Muscle layer of duodenum (tissue), 2 donors: ENCODE measurements around the gene PNPLA5.

Source experiments
- H3K27ac ChIP-seq: one replicate; pipeline ENCODE4 v1.7.0; 2013; ENCODE audit warnings: mild to moderate bottlenecking, low read length
- H3K27me3 ChIP-seq: one replicate; pipeline ENCODE4 v1.7.0; 2013; ENCODE audit warnings: low read depth, mild to moderate bottlenecking, control low read depth, low read length
- H3K36me3 ChIP-seq, 2 donors: one replicate each; pipeline ENCODE4 v1.7.0; 2013; ENCODE audit warnings: low read length in 2 of 2, control low read depth in 1 of 2, mild to moderate bottlenecking in 1 of 2; ENCODE audit not compliant: insufficient read depth in 2 of 2, control insufficient read depth in 1 of 2
- H3K4me1 ChIP-seq, 2 donors: one replicate each; pipeline ENCODE4 v1.7.0; 2013; ENCODE audit warnings: low read length in 2 of 2, mild to moderate bottlenecking in 2 of 2, control low read depth in 1 of 2, moderate library complexity in 1 of 2; ENCODE audit not compliant: insufficient read depth in 2 of 2, control insufficient read depth in 1 of 2
- H3K4me3 ChIP-seq, 2 donors: one replicate each; pipeline ENCODE4 v1.7.0; 2013; ENCODE audit warnings: low read length in 2 of 2, low read depth in 1 of 2, mild to moderate bottlenecking in 1 of 2
- H3K9me3 ChIP-seq, 2 donors: one replicate each; pipeline ENCODE4 v1.7.0; 2013; ENCODE audit warnings: low read length in 2 of 2, control low read depth in 1 of 2, mild to moderate bottlenecking in 1 of 2; ENCODE audit not compliant: control insufficient read depth in 1 of 2
- donor health status: healthy.

Gene PNPLA5

DNA sequence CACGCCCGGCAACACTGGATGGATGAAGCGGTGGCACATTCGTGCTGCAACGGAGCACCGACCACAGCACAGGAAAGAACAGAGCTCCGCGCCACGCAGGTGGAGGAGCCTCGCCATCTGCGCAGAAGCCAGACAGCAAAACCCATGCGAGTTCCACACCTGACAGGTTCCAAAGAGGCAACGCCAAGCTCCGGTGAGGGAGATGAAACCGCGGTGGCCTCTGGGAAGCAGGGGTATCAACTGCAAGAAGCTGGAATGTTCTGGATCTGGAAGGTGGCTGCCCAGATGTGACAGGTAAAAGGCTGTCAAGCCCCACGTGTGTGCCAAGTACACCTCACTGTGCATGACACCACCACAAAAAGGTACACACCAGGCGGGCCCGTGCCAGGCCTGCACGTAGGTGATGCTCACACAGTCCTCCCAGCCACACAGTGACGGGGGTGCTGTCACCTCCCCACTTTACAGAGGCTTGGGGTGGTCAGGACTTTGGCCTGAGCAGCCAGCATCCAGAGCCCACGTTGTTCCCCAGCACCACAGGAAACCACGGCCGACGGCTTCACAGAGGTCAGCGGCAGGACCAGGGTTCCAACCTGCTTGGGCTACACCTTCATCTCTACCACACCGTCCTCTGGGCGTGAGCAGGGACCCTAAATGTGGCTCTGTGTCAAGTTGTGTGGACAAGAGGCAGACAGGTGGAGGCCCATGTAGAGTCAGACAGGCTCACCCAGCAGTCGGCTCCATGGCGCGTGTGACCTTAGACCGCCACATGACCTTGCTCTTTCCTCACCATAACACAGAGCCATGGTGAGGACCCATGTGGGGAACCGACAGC, 60.0 kb downstream of the PNPLA5 start:
- Histone ChIP-seq H3K27me3 (no peaks in the 10 kb centered on the region), H3K27ac (no peak overlapping the region), H3K4me3 (no peak overlapping the region), H3K9me3 (no peaks in the 10 kb centered on the region), H3K4me1 (no peaks in the 10 kb centered on the region), H3K36me3 (no peaks in the 10 kb centered on the region)

DNA sequence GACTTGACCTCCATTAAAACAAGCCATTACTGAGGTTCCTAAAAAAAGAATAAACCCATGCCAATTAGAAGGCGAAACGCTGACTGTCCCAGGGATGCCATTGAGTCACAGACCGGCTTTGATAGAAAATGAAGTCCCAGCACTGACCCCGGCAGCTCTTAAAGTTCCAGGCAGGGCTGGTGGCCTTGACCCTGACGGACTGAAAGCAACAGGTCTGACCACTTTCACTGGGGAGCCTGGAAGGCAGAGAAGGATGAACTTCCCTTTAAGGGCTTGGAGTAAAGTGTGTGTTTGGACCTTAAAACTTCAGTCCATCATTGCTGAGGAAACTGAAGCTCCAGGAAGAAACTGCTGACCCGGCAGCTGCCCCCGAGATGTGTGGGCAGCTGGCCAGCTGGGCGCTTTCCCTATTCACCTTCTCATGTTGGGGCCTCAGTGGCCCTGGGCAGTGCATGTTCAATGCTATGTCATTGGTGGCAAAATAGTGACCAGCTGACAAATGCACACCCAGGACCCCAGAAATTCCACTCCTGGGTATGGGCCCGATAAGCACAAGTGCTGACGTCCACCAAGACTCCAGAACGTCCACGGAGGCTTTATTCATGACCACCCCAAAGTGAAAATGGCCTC, 60.8 kb downstream of the PNPLA5 start:
- H3K27ac ChIP-seq: no peak overlapping the region
- no peaks in the 10 kb centered on the region for H3K27me3 ChIP-seq
- H3K36me3 ChIP-seq: no peaks in the 10 kb centered on the region
- H3K4me1 ChIP-seq: peaks cover 0 to 5% of the 10 kb centered on the region in 2 donors
- no peak overlapping the region for H3K4me3 ChIP-seq
- H3K9me3 ChIP-seq: no peaks in the 10 kb centered on the region

DNA sequence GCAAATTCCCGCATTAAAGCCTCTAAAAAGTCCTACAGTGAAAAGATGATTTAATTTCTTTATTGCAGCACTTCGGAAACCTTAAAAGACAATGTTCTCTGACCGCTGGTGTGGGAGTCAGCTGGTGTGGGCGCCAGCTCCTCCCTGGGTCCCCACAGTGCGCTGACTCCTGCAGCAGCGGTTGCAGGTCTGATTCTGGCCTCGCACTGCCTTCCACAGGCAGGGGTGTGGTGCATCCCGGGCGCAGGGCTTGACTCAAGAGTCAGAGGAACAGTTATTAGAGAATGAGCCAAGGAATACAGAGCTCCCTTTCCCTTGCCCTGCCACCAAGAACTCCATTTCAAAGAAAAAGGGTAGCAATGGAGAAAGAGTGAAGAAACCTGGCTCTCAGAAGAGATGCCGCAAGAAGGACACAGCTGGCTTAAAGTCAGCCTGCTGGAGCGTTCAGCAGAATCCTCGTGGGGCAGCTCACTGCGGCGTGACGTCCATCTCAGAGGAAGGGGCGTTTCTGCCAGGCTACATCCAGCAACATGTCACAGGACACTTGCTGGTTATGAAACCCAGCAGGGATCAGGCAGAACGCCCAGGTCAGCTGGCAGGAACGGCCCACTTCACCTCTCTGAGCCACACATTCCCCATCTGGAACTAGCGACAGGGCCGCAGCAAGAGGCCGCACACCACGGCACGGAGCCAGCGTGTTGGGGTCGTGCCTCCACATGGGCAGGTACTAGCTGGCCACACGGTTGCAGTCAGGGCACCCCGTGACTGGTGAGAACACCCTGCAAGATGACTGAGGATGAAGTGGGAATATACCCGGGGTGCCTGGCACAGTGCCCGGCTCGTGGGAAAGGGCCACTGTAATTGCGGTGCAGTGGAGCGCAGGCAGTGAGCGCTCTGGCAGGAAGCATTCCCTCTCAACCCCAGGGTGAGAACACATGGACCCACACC, 61.6 kb downstream of the PNPLA5 start:
- Histone ChIP-seq H3K4me1 (peaks cover 2 to 5% of the 10 kb centered on the region in 2 donors), H3K4me3 (no peak overlapping the region), H3K9me3 (no peaks in the 10 kb centered on the region), H3K27me3 (no peaks in the 10 kb centered on the region), H3K27ac (no peak overlapping the region), H3K36me3 (no peaks in the 10 kb centered on the region)
